Activated B cell treated with CpG ODN at 0.5 μM for 24 hours (primary cell): ENCODE results near the gene ARL6IP5. TPM values are rescaled to one million over a fixed set of nuclear protein-coding genes. Genes with fewer than 3 reads are reported as not detected.

Experiments
- ATAC-seq: fragments of 200-7000 bp; cut with Tn5 transposase; one replicate; pipeline ENCODE4 v1.10.0; 2021; ENCODE audit warnings: low read depth, mild to moderate bottlenecking, moderate library complexity
- CTCF ChIA-PET: fragments of 350-600 bp; sonication (Branson Sonifier 250); formaldehyde crosslinking; loops from one replicate; lab custom pipeline; 2021; ENCODE audit warnings: antibody characterized with exemption; lab: Charles Lee
- POLR2A ChIA-PET: fragments of 350-600 bp; sonication (Branson Sonifier 250); formaldehyde crosslinking; loops from one replicate; lab custom pipeline; 2021; ENCODE audit warnings: antibody characterized with exemption; lab: Charles Lee
- DNase-seq: peaks from one replicate; pipeline ENCODE4 v3.0.0; 2022
- H3K27ac Mint-ChIP-seq: one replicate; pipeline ENCODE4 v1.8.0; 2020; ENCODE audit warnings: mixed read lengths
- H3K27me3 Mint-ChIP-seq: one replicate; pipeline ENCODE4 v1.8.0; 2021; ENCODE audit warnings: mixed read lengths
- H3K36me3 Mint-ChIP-seq: one replicate; pipeline ENCODE4 v1.8.0; 2021; ENCODE audit warnings: low read depth, mixed read lengths
- H3K4me1 Mint-ChIP-seq: one replicate; pipeline ENCODE4 v1.8.0; 2021; ENCODE audit warnings: mixed read lengths
- H3K4me3 Mint-ChIP-seq: one replicate; pipeline ENCODE4 v1.8.0; 2020; ENCODE audit warnings: mild to moderate bottlenecking, mixed read lengths
- H3K9me3 Mint-ChIP-seq: one replicate; pipeline ENCODE4 v1.8.0; 2020; ENCODE audit warnings: mixed read lengths
- intact Hi-C: fragments of 100-400 bp; cut with micrococcal nuclease; formaldehyde crosslinking; loops from one replicate; pipeline ENCODE4 v1.15.1; 2024
- total RNA-seq: library from RNA; stranded (reverse); gene quantifications from 2 replicates; pipeline ENCODE4 v1.2.3, GENCODE V29; 2022
- TF ChIP-seq, protein P1 (sequence below): fragments of 200-600 bp; IDR thresholded peaks from one replicate; pipeline ENCODE4 v1.8.0; 2022; ENCODE audit warnings: antibody characterized with exemption, mild to moderate bottlenecking

ARL6IP5 gene
- total RNA-seq, 1 donor from 2014 or later: 77.5 TPM

DNA sequence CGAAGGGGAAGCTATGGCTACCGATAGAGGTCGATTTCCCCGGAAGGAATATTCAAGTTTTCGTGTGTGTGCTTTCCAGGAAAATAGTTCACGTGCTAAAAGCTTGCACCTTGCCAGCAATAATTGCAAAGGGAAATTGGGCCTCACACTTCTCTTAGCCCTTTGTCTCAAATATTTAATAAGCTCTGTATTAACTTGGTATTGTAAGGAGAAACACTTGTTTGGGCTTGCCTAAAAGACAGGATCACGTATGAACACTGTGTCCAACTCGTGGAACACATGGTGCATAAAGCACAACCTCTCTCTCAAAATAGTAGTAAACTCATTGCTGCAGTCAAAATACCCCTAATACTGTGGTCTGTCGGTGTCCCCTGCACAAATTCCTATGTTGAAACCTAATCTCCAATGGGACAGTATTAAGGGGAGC, 32.3 kb upstream of the ARL6IP5 start:
- H3K36me3 Mint-ChIP-seq: peaks cover 52% of the 10 kb centered on the region
- CTCF ChIA-PET: interaction anchor here (1.1 to 3.2 kb wide), 6 partner anchors 32 to 254 kb away, joined by 3 to 18 read pairs (median 4); partner anchors contain the start of genes ARL6IP5 and EOGT
- no peak for ATAC-seq

DNA sequence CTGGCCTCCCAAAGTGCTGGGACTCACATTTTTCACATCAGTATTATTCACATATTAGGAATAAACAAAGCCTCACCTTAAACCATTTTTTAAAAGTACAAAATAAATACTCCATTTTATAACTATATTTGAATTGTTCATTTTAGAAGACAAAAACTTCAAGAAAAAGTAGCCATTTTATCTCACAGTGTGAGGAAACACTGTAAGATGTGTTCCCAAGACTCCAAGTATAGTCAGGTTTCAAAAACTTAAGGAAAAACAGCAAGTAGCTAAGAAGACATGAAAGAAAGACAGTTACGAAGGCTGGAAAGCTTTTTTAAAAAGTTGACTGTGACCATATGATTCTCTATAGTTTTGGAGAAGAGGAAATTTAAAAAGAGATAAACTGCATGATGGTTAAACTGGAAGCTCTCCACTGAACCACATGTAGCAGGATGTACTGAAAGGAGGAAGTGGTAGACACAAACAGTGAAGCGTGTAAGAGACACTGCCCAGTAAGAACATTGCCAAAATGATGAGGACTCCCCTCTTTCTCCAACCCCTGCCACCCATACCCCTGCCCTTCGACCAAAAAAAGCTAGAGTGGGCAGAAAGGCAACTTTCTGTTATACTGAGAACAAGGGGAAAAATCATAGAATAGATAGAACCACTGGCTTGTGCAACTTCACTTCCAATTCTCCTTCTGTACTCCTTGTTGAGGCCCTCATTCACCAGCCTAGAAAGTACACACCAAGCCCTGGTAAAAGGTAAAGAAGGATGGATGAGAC, 26.4 kb upstream of the ARL6IP5 start:
- ATAC-seq (peak; percentile 99), DNase-seq (no peak)
- TF ChIP-seq, protein P1, sequence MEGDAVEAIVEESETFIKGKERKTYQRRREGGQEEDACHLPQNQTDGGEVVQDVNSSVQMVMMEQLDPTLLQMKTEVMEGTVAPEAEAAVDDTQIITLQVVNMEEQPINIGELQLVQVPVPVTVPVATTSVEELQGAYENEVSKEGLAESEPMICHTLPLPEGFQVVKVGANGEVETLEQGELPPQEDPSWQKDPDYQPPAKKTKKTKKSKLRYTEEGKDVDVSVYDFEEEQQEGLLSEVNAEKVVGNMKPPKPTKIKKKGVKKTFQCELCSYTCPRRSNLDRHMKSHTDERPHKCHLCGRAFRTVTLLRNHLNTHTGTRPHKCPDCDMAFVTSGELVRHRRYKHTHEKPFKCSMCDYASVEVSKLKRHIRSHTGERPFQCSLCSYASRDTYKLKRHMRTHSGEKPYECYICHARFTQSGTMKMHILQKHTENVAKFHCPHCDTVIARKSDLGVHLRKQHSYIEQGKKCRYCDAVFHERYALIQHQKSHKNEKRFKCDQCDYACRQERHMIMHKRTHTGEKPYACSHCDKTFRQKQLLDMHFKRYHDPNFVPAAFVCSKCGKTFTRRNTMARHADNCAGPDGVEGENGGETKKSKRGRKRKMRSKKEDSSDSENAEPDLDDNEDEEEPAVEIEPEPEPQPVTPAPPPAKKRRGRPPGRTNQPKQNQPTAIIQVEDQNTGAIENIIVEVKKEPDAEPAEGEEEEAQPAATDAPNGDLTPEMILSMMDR: no peak
- intact Hi-C loops: loop anchor here (1.0 kb wide), 1 partner anchor 22 kb away; the partner anchor contains the start of gene UBA3
- Mint-ChIP-seq H3K9me3 (no peaks in the 10 kb centered on the region), H3K27ac (peak overlapping the region; percentile 92), H3K27me3 (no peaks in the 10 kb centered on the region), H3K4me3 (peak overlapping the region; percentile 47), H3K4me1 (peaks cover 27% of the 10 kb centered on the region), H3K36me3 (peaks cover 68% of the 10 kb centered on the region)
- ChIA-PET POLR2A (interaction anchor here (1.1 to 3.3 kb wide), 7 partner anchors 10 to 45 kb away, joined by 3 to 24 read pairs (median 9); partner anchors contain the start of genes ARL6IP5, EOGT and UBA3), CTCF (no interaction called here)

More for the DNA sequence above, 32.3 kb upstream of the ARL6IP5 start:
- intact Hi-C loops: loop anchor here (1.0 kb wide), 4 partner anchors 28 to 69 kb away; partner anchors contain the start of genes ARL6IP5, EOGT and UBA3
- TF ChIP-seq, protein P1: no peak
- Mint-ChIP-seq H3K4me3 (peak overlapping the region; percentile 95), H3K27ac (peak overlapping the region; percentile 98), H3K9me3 (no peaks in the 10 kb centered on the region), H3K27me3 (no peaks in the 10 kb centered on the region), H3K4me1 (peaks cover 49% of the 10 kb centered on the region)
- DNase-seq: no peak
- POLR2A ChIA-PET: interaction anchor here (0.5 to 4.3 kb wide), 11 partner anchors 8 to 68 kb away, joined by 3 to 109 read pairs (median 4); partner anchors contain the start of genes ARL6IP5, EOGT and UBA3

DNA sequence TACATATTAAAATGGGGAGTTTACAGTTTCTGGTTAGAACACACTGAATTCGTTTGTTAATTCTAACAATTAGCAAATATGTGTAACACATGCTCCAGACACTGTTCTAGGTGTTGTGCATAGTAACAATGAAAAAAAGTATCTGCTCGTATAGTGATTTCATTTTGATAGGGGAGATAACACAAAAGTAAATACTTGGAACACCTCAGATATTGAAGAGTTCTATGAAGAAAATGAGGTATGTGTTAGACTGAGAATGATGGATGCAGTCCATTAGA, 25.9 kb upstream of the ARL6IP5 start:
- ChIA-PET CTCF (no interaction called here), POLR2A (interaction anchor here (1.1 to 3.3 kb wide), 6 partner anchors 9 to 45 kb away, joined by 3 to 24 read pairs (median 9); partner anchors contain the start of genes ARL6IP5, EOGT and UBA3)
- ATAC-seq (no peak), DNase-seq (no peak)
- H3K4me1 Mint-ChIP-seq: peaks cover 27% of the 10 kb centered on the region
- H3K9me3 Mint-ChIP-seq: no peaks in the 10 kb centered on the region
- H3K36me3 Mint-ChIP-seq: peaks cover 72% of the 10 kb centered on the region
- no peak overlapping the region for H3K4me3 Mint-ChIP-seq
- peak overlapping the region; percentile 92 for H3K27ac Mint-ChIP-seq
- TF ChIP-seq, protein P1: no peak
- intact Hi-C loops: loop anchor here (1.0 kb wide), 2 partner anchors 8 to 21 kb away; partner anchors contain the start of gene UBA3
- H3K27me3 Mint-ChIP-seq: no peaks in the 10 kb centered on the region

GRCh38 chr3:69059688-69060087, 25.0 kb upstream of the ARL6IP5 start:
- TF ChIP-seq, protein P1: no peak
- no peak for ATAC-seq
- Mint-ChIP-seq H3K4me3 (no peak overlapping the region), H3K27me3 (no peaks in the 10 kb centered on the region), H3K9me3 (no peaks in the 10 kb centered on the region), H3K4me1 (peaks cover 29% of the 10 kb centered on the region), H3K36me3 (peaks cover 74% of the 10 kb centered on the region), H3K27ac (peak overlapping the region; percentile 92)
- POLR2A ChIA-PET: interaction anchor here (0.7 to 3.3 kb wide), 3 partner anchors 21 to 32 kb away, joined by 6 to 24 read pairs (median 18); partner anchors contain the start of genes ARL6IP5 and UBA3
- CTCF ChIA-PET: no interaction called here
- intact Hi-C loops: loop anchor here (1.0 kb wide), 1 partner anchor 8 kb away; no protein-coding TSS in a partner anchor
- no peak for DNase-seq

DNA sequence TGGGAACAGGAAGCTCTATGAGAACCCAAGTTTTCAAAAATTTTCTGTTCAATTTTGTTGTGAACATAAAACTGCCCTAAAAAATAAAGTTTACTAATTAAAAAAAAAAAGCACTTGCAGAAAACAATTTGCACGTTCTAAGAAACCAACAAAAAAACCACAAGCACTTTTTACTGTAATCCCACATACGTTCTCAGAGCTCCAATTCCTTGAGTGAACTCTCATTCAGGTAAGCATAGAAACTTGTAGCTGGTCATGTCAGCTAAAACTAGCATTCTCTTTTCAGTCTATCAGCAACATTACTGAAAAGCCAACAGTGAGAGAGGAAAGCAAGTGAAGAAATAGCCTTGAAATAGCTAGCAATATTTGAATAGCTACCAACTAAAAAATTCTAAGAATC, 21.1 kb upstream of the ARL6IP5 start:
- ATAC-seq: no peak
- DNase-seq: no peak
- peaks cover 20% of the 10 kb centered on the region for H3K4me1 Mint-ChIP-seq
- no peaks in the 10 kb centered on the region for H3K27me3 Mint-ChIP-seq
- TF ChIP-seq, protein P1: no peak
- H3K9me3 Mint-ChIP-seq: no peaks in the 10 kb centered on the region
- H3K36me3 Mint-ChIP-seq: peaks cover 58% of the 10 kb centered on the region
- intact Hi-C loops: no loop called here
- ChIA-PET CTCF (no interaction called here), POLR2A (no interaction called here)
- no peak overlapping the region for H3K4me3 Mint-ChIP-seq
- no peak overlapping the region for H3K27ac Mint-ChIP-seq
